Sigmoid colon (tissue), 4 donors: ENCODE results near the gene DRC3.

Experiments used
- EP300 ChIP-seq, 4 donors: sonication (generic); formaldehyde crosslinking; IDR thresholded peaks; one replicate each; pipeline ENCODE4 v1.6.1; 2017; ENCODE audit warnings: antibody characterized with exemption in 4 of 4
- POLR2A ChIP-seq, 2 donors: fragments of 450-650 bp; IDR thresholded peaks; one replicate each; pipeline ENCODE4 v1.6.1; 2016; ENCODE audit warnings: antibody characterized with exemption in 2 of 2, mild to moderate bottlenecking in 2 of 2, moderate library complexity in 2 of 2
- POLR2AphosphoS5 ChIP-seq, 4 donors: sonication (generic); formaldehyde crosslinking; IDR thresholded peaks; one replicate each; pipeline ENCODE4 v1.6.1; 2017; ENCODE audit warnings: antibody characterized with exemption in 4 of 4
- TF ChIP-seq, protein P1 (sequence below), 4 experiments: fragments of 450-650 bp in 3 of 4; fragments of 200-600 bp in 1 of 4; IDR thresholded peaks; one replicate each; pipeline ENCODE4 v1.5.1; 2016 to 2019; ENCODE audit warnings: antibody characterized with exemption in 4 of 4, mild to moderate bottlenecking in 3 of 4, moderate library complexity in 2 of 4

DNA sequence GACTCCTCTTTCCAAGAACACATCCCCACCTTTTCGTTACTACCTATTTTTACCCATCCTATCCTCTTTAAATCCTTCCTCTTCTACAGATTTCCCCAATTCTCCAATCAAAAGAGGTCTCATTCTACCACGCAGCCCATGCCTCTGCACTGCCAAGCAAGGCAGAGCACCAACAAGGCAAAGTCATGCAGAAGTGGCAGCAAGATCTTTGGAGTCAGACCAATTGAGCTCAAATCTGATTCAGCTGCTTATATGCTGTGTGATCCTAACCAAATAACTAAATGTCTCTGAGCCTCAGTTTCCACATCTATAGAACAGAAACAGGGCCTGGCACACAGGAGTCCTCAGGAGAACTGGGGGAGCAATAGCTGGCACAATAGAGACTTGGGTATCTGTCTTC, 41.5 kb upstream of the DRC3 start:
- TF ChIP-seq, protein P1, sequence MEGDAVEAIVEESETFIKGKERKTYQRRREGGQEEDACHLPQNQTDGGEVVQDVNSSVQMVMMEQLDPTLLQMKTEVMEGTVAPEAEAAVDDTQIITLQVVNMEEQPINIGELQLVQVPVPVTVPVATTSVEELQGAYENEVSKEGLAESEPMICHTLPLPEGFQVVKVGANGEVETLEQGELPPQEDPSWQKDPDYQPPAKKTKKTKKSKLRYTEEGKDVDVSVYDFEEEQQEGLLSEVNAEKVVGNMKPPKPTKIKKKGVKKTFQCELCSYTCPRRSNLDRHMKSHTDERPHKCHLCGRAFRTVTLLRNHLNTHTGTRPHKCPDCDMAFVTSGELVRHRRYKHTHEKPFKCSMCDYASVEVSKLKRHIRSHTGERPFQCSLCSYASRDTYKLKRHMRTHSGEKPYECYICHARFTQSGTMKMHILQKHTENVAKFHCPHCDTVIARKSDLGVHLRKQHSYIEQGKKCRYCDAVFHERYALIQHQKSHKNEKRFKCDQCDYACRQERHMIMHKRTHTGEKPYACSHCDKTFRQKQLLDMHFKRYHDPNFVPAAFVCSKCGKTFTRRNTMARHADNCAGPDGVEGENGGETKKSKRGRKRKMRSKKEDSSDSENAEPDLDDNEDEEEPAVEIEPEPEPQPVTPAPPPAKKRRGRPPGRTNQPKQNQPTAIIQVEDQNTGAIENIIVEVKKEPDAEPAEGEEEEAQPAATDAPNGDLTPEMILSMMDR (IDR thresholded peaks at IDR 0.05), result no peak
- TF ChIP-seq EP300 (IDR thresholded peaks at IDR 0.05) (no peak), POLR2A (IDR thresholded peaks at IDR 0.05) (no peak), POLR2AphosphoS5 (IDR thresholded peaks at IDR 0.05) (no peak)
